Limb (tissue), 2 donors: ENCODE data around the gene SEPTIN10.

ENCODE experiments used
- DNase-seq, 2 donors: peaks; one replicate each; pipeline ENCODE4 v3.0.0-alpha.2; 2016; ENCODE audit errors: extremely low spot score in 2 of 2

The SEPTIN10 gene

DNA sequence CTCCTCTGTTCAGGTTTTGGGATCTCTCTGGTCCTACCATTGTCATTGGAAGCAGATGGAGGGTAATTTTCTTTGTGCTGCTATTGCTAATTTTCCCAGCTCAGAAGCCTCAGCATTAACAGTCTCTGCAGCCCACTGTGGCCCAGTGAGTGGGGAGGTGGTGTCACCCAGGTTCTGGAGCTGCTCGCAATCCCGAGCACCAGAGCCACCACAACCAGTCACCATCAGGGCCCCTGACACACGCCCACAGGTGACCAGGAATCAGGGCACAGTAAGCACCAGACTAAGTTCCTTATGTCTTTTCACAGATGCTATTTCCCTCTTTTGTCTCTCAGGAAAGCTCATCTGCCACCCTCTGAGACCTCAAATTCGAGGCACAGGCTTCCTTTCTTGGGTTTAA is 87.9 kb downstream of the SEPTIN10 start:
- DNase-seq: no peak

DNA sequence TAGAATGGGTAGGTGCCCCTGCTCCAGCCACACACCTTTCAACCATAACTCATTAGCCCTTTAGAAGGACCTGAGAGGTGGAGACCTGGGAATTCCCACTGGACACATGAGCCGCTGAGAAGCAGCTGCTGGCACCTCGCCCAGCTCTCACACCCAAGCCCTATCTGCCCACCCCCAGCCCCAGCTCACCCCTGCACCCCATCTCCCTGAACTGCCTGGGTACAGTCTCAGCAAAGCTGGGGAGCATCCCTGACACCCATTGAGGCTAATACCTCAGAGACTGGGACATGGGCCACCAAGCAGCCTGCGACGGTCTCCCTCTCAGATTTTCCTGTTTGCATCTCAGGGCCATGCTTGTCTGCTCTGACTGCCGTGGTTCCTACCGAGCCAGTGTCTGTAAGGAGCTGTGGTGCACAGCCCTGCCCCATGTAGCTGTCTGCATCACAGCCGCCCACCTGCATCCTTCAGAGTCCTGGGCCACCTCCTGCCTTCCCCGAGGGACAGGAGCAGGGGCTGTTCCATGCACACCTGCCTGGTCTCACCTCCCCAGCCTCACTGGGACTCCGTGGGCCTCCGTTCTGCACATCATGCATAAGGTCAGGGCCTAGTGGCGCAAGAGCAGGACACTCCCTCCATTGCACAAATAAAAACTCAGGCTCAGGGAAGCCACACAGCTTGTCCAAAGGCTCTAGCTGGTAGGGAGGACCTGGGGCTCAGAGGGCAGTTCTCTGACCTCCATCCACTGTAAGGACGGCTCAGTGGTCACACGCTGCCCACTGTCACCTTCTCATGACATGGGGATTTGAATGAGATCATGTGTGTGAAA is 90.0 kb downstream of the SEPTIN10 start:
- DNase-seq: peak in 1 of 2 donors; percentile 18

DNA sequence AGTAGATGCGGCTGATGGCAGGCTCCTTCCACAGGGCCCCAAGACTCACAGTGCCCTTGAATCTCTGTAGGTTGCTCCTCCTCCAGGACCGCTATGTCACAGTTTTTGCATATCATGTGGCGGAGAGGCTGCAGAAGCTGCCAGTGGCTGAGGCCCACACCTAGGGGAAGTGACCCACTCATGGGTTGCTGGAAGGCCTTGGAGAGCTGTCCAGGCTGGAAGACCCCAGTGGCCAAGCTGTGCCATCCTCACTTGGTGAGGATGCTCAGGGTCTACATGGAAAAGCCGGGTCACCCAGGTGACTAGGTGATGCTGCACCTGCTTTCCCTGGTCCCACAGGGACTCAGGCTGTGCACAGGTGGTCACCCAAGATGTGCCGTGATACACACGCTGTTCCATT is 90.6 kb downstream of the SEPTIN10 start:
- DNase-seq: peak in 1 of 2 donors; percentile 8

DNA sequence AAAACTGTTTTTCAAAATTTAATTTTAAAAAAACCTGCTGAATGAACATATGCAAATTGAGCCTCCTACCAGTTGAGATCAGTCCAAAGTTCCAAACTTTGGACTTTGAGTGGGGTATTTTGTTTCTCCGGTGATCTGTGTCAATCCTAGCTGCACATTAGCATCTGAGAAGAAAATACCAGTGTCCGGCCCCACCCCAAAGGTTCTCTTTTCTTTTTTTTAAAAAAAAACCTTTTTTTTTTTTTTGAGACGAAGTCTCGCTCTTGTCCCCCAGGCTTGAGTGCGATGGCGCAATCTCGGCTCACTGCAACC is 91.7 kb downstream of the SEPTIN10 start:
- no peak for DNase-seq

DNA sequence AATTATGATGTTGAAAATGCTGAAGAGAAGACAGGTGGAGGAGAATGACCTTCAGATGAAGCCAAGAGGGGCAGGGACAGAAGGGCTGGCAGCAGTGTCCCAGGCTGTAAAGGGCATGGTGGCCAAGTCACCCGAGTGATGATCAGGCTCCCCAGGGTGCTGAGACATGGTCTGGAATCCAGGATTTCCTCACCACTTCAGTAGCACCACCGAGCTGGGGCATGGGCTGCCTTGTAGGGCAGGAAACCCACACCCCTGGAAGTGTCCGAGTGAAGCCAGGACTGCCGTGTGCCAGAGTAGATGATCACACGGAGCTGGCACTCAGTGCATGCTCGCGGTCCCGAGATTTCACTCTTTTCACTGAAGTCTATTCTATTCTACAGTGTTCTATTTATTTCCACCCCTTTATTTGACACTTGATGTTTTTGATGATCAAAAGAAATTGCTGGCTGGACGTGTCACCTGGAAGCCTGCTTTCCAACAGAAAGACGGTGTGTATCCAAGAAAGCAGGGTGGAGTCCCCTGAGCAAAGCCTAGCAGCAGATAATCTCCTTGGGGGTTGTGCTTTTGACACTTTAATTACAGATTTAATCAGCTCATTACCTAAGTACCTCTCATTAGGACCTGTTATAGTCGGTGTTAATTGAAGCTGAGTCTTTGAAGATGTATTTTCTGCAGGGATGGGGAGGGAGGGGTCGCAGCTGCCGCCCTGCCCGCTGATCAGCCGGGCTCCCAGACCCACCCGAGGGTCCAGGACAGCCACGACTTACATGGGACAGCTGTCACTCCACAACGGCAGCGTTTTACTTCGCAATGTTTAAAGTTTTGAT is 92.3 kb downstream of the SEPTIN10 start:
- no peak for DNase-seq

DNA sequence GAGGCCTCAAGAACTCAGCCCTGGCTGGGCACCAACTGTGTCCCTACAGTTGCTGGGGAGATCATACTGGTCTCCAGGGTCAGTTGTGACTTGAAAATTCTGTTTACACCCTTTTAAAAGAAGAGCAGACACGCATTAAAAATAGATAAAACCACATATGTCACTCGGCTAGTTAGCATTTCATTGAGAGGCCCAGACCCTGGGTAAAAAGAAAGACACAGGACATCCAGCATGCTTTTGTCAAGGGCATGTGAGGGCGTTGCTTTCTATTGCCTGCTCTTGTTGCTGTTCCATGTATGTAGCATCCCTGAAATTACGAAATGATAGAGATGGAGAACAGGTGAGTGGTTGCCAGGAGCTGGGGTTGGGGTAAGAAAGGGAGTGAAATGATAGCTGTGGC is 94.3 kb downstream of the SEPTIN10 start:
- no peak for DNase-seq

DNA sequence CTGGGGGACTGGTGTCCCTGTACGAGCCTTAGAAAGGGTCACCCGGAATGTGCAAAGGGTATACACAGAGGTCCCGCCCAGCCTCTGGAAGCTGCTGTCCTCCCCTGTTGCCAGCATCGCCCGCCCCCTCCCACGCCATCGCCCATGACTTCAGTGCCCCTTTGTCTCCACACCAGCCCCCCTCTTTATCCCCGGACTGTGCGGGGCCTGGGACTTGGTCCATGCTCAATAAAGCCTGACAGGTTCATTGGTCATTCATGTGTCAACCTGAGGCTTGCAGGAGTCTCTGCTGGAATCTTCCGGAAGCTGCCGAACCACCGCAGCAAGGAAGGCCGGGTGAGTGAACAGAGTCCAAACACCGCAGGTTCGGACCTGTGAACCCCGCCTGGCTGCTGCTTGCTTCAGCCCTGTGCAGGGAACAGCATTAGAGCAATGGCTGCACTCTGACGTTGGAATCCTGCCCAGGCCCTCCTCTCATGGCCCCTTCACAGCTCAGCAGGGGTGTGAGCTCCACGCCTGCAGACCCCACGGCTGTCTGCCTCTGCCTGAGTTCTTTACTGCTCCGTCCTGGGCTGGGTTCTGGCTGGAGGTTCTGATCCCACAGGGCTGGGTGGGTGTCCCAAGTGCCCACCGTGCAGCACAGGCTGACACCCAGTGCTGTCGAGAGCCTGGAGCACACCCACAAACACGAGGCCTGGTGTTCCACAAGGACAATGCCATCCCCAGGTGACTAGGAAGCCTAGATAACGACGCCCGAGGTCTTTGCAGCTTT is 96.5 kb downstream of the SEPTIN10 start:
- DNase-seq: no peak

DNA sequence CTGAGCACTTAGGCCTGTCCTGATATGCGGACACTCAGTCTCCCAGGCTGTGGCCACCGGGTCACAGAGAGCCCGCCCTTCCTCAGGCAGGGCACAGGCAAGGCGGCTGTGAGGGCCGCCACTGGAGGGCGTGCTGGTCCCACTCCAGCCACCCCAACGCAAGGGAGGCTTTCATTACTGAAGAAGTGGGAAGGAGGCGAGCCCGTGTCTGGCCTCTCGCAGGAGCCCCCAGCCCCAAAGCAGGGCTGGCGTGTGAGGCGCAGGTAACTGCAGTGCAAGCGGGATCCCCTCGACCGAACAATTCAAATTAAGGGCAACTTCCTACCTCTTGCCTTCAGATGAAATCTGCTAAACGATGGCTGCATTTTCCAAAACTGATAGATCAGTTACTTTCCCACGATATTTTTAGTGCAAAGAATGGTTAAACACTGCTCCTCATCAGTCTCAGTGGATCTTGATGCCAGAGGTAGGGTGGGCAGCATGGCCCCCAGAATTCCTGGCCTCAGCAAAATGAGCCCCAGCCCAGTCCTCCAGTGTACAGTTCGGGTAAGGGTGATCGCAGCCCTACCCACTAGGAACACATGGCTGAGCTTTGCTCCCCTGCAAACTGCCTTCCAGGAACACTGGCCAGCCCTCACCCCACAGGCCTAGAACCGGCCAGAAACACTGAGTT is 97.2 kb downstream of the SEPTIN10 start:
- DNase-seq: no peak

DNA sequence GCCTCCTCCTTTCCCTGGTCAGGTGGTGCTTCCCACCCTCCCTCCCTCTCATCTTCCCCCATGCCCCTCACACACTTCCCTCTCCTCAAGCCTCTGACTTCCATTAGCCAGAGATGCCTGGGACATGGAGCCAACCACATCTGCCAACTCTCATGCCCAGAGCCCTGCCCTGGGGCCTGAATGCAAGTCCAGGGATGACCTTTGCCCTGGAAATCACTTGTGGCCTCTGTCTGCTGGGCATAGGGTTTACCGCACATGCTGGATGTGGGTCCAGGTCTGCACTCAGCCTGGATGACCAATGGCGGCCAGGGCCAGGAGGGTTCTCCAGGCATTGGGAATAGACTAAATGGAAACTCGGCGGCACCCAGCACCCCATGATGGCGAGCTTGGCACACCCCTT is 98.9 kb downstream of the SEPTIN10 start:
- no peak for DNase-seq

DNA sequence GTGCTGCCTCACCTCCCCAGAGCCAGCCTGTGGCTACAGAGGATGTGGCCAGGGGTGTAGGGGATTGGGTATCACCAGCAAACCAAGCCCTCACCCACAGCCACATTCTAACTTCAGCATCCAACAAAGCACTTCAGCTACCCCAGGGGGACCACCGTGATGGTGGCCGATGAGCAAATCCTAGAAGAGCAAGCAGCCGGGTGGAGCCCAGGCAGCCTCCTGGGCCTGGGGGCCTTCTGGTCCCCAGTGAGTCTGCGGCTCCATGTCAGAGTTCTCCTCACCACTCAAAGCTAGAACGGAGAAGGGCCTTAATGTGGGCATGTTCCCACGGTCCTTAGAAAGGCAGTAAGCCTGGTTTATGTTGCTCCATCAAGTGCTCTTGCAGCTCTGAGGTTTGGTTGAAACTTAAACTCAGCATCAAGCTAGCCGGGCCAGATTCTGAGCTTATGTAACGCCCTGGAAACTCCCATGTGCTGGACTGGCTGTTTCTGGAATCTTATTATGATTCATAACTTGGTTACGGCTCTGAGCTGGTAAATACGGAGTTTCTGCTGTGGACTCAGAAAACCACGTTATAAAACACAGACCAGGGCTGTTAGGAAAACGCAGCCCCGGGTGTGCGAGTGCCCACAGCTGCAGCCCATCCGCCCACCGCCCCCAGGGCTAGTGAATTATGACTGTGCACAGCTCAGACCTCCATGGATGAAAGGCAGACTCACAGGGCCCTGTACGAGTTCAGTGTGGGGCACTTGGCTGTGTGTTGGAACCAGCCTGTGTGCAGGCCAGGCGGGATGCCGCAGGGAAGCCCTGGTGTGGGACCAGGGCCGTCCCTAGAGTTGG is 99.8 kb downstream of the SEPTIN10 start:
- DNase-seq: peak; percentile 71 to 79

DNA sequence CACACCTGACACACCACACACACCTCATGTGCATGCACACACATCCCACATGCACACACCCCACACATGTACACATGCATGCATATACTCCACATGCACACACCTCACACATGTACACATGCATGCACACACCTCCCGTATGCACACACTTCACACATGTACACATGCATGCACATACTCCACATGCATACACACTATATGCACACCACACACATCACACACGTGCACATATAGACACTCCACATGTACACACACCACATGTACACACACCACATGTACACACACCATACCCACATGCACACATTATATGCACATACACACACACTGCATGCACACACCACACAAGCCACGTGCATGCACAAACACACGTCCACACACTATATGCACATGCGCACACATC is 100.5 kb downstream of the SEPTIN10 start:
- DNase-seq: no peak

DNA sequence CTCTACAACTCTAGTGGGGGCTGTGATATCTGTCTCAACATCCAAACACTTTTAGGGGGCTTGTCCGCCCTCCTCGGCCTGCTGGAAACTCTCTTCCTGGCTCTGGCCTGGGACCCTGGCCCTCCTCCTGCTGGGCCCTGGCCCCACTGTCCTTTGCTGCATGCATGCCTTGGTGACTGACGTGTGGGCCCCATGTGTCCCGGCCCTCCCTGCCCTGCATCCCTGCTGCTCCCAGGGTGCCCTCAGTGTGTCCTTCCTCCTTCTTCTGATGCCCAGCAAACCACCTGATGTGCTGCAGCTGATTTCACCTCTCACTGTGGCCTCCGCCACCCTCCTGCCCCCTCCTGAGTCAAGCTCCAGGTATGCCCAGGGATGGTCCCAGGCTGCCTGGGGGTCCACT is 101.7 kb downstream of the SEPTIN10 start:
- DNase-seq: no peak

DNA sequence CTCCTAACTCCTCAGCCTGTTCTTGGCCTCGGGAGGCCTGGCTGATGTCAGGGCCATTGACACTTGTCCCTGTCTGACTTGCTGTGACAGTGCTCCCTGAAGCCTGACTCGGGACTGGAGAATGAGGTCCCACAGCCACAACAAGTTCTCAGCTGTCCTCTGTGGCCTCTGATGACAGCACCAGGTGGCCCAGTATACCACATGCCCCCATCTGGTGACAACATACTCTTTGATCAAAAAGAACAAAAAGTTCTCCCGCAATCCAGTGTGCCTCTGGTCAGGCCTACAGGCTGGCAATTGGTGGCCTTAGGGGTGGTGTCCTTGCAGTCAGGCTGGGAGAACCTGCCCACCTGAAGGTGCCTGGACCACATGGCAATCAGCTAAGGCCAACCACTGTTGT is 102.6 kb downstream of the SEPTIN10 start:
- no peak for DNase-seq

DNA sequence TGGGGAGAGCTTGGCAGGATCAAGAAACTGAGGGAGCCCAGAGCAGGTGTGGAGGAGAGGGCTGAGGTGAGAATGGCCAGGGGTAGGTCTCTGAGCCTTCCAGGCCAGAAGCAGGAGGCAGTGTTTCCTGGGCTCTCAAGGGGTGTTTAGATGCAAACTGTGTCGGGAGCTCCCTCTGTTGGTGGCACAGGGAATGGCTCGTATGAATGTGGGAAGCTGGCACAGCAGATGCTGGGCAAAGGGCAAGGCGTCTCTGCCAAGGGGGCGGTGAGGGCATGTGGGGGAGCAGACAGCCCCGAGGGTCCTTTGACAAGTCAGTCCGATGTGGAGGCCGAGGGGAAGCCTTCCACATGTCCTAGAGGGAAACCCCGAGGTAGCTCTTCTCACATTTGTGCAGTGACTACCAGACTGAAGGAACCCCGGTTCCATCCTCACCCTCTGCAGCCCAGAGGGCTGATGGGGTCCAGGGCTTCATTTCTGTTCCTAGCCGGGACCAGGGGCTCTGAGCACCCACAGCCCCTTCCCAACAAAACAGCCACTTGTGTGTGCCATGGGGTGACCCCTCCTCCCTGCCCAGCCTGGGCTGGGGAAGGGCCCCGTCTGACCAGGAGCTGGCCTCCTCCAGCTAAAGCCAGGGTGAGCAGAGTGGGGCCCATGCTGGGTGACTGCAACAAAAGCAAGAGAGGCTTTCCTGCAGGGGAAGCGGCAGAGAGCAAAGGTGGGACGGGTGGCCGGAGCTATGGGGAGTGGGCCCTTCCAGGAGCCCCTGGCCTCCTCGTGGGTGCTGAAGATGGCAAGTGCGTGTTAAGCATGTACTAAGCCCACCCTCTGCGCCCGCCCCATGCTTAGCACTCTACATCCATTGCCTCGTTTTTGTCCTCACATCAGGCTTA is 103.4 kb downstream of the SEPTIN10 start:
- DNase-seq: peak; percentile 49 to 84

DNA sequence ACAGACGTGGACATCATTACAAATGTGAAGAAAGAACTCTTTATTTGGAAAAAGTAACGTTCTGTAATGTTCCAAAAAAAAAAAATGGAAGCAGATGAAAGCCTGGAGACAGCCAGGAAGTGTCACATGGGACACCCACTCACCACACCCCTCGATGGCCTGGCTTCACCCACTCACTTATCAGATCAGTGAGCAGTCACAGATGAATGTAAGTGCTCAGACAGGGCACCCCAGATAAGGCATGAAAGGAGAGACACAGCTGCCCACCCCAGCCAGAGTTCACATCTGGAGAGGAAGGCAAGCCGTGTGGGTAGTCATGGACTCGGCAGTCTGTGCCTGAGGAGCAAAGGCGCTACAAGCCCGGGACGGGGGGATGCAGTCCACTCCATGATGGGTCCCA is 105.2 kb downstream of the SEPTIN10 start:
- no peak for DNase-seq

DNA sequence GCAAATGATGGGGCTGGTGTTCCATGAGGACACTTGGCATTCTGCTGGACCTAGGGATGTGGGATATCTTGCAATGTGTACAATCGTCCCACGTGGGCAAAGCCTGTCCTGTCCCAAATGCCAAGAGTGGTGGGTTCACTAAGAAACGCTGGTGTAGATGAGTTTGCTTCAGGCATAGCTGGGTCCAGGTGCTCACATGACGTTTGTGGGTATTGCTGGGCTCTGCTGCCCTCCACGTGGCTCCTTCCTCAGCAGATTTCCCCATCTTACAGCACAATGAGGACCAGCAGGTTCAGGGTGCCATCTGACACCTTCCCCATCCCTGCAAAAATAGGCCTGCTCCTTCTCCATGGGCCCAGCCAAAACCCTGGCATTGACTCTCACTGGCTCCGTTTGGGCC is 105.9 kb downstream of the SEPTIN10 start:
- DNase-seq: no peak

DNA sequence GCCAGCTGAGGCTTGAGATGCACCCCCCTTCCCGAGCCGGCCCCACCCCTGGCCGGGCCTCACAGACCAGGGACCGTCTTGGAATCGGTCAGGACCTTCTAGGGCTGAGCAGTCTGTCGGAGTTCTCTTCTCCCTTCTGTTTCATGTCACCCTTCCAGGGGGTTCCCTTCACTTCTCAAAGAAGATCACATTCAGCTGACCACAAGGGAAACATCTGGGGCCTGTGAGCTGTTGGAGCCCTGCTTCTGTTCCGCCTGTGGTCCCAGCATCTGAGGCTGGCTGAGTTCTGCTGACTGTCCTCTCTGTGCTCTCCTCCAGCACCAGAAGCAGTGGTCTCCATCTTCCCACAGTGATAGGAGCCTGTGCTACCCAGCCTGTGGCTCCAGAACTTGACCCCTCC is 106.5 kb downstream of the SEPTIN10 start:
- no peak for DNase-seq

DNA sequence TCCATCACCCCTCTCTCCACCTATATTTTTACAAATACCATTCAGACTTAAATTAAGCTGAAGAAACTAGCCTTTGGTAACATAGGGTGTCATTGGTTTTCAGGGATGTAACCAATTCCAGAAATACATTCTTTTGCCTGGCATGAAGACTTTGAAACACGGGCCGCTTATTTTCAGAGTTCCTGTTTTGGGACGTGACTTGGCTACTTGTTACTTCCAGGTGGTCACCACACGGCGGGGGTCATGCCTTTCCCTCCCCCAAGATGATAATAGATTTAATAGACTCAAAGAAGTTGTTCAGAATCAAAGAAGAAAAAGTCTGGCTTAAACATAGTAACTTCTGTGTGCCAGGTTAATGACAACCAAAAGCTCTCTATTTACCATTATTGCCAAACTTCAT is 110.6 kb downstream of the SEPTIN10 start:
- DNase-seq: no peak

DNA sequence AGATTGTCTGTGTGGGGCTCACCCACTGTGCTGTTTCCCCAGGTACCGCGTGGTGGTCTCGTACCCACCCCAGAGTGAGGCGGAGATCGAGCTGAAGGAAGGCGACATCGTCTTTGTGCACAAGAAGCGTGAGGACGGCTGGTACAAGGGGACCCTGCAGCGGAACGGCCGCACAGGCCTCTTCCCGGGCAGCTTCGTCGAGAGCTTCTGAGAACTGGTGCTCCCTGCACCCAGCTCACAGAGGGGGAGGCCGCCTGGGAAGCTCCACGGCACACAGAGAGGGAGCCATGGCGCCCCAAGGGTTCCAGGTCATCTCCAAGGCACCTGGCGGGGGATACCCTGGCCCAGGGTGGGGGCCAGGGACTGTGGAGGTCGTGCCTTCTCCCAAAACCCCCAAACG is 112.3 kb downstream of the SEPTIN10 start:
- no peak for DNase-seq

DNA sequence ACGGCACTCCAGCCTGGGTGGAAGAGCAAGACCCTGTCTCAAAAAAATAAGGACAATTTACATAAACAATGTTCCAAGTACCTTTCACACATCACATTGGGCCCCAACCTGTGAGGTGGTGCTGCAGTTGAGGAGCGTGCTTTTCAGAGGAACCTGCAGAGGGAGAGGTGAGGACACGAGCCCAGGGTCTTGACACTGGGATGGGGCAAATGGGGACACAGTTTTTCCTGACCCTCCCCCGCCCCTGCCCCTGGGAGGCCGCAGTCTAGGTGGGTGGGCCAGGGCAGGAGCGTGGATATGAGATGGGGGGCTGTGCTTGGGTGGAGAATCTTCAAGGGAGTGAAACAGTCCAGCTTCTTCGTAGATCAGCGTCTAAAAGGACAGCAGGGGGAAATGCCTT is 112.9 kb downstream of the SEPTIN10 start:
- DNase-seq: no peak
